OCI-LY7 (cell line): ENCODE results near the gene GRIA4. TPM values are rescaled to one million over a fixed set of nuclear protein-coding genes. Genes with fewer than 3 reads are reported as not detected.

Experiments
- BruUV-seq: library from RNA; stranded (reverse); fragments of 400-500 nt; replicated peaks from 2 replicates; lab custom pipeline; 2021; lab: Mats Ljungman, UMichigan
- CTCF ChIA-PET: fragments of 300-600 bp; sonication (Branson Sonifier 250); formaldehyde crosslinking; loops from one replicate; lab custom pipeline; 2022; ENCODE audit warnings: antibody characterized with exemption; ENCODE audit not compliant: unreplicated experiment; lab: Charles Lee
- POLR2A ChIA-PET: fragments of 300-600 bp; sonication (Branson Sonifier 250); formaldehyde crosslinking; loops from one replicate; lab custom pipeline; 2022; ENCODE audit warnings: antibody characterized with exemption; lab: Charles Lee
- DNase-seq: peaks from one replicate; pipeline ENCODE4 v3.0.0-alpha.2; 2015; ENCODE audit warnings: low spot score
- H2AFZ ChIP-seq: fragments of 200-600 bp; sonication (generic), shearing (Covaris generic); 2 replicates; pipeline ENCODE4 v1.6.1; 2014; ENCODE audit warnings: mild to moderate bottlenecking, antibody characterized with exemption, low read length, moderate library complexity
- H3K27ac ChIP-seq: fragments of 200-600 bp; sonication (generic); 2 replicates; pipeline ENCODE4 v1.5.1; 2014; ENCODE audit warnings: mixed run types, low read depth, mild to moderate bottlenecking, moderate library complexity, low read length, inconsistent platforms; ENCODE audit not compliant: poor library complexity, severe bottlenecking
- H3K36me3 ChIP-seq: fragments of 200-600 bp; sonication (generic); 2 replicates; pipeline ENCODE4 v1.6.1; 2014; ENCODE audit warnings: mild to moderate bottlenecking, antibody characterized with exemption, low read length, moderate library complexity, mixed read lengths; ENCODE audit not compliant: insufficient read depth
- H3K4me1 ChIP-seq: fragments of 200-600 bp; sonication (generic); 2 replicates; pipeline ENCODE4 v1.5.1; 2014; ENCODE audit warnings: mild to moderate bottlenecking, low read length; ENCODE audit not compliant: insufficient read depth, poor library complexity, severe bottlenecking
- H3K4me2 ChIP-seq: fragments of 200-600 bp; sonication (generic); 2 replicates; pipeline ENCODE4 v1.6.1; 2014; ENCODE audit warnings: mild to moderate bottlenecking, low read length
- H3K4me3 ChIP-seq: fragments of 200-600 bp; sonication (generic); 2 replicates; pipeline ENCODE4 v1.5.1; 2014; ENCODE audit warnings: mild to moderate bottlenecking, low read depth, low read length; ENCODE audit not compliant: poor library complexity, severe bottlenecking
- H3K79me2 ChIP-seq: fragments of 200-600 bp; sonication (generic); 2 replicates; pipeline ENCODE4 v1.6.1; 2016; ENCODE audit warnings: low read depth, mild to moderate bottlenecking, low read length, moderate library complexity, mixed read lengths; ENCODE audit not compliant: insufficient read depth
- H3K9me2 ChIP-seq: fragments of 200-600 bp; sonication (generic); 2 replicates; pipeline ENCODE4 v1.6.1; 2016; ENCODE audit warnings: mild to moderate bottlenecking, low read length, mixed read lengths; ENCODE audit not compliant: insufficient read depth
- H3K9me3 ChIP-seq: fragments of 200-600 bp; sonication (generic); 2 replicates; pipeline ENCODE4 v1.6.1; 2014; ENCODE audit warnings: mild to moderate bottlenecking, mixed run types, low read length, mixed read lengths
- H4K20me1 ChIP-seq: fragments of 200-600 bp; sonication (generic); 2 replicates; pipeline ENCODE4 v1.6.1; 2014; ENCODE audit warnings: mild to moderate bottlenecking, antibody characterized with exemption, low read length, moderate library complexity, mixed read lengths; ENCODE audit not compliant: insufficient read depth
- CTCF ChIP-seq: fragments of 200-600 bp; sonication (generic); conservative IDR thresholded peaks from 2 replicates; pipeline ENCODE4 v1.5.1; 2014; ENCODE audit warnings: mild to moderate bottlenecking, antibody characterized with exemption, low read length, moderate library complexity, mixed read lengths
- EZH2phosphoT487 ChIP-seq: fragments of 200-600 bp; sonication (generic); IDR thresholded peaks from 2 replicates; pipeline ENCODE4 v1.6.1; 2018; ENCODE audit warnings: low read depth, borderline replicate concordance, mild to moderate bottlenecking, mixed run types, antibody characterized with exemption, low read length, moderate library complexity, mixed read lengths
- intact Hi-C: fragments of 100-400 bp; cut with micrococcal nuclease; formaldehyde crosslinking; loops from one replicate; pipeline ENCODE4 v1.10.0; 2022; ENCODE audit not compliant: unreplicated experiment
- total RNA-seq, 2 experiments: library from RNA; depleted of rRNA in 1 of 2; stranded (reverse); fragments of >200 nt in 1 of 2; shearing (Covaris generic) in 1 of 2; gene quantifications; 2 replicates each; pipeline ENCODE4 v1.2.3, GENCODE V29; 2014 to 2022

Gene GRIA4
- total RNA-seq, 2 experiments from 2014 or later, result not detected

- CTCF ChIA-PET, result no interaction called here
These were observed 339.2 kb downstream of the GRIA4 start for GRCh38 chr11:105948918-105949590.

GRCh38 chr11:105953886-105954285 lies 344.0 kb downstream of the GRIA4 start:
- H3K9me2 ChIP-seq, result no peaks in the 10 kb centered on the region
- H3K4me2 ChIP-seq, result no peak overlapping the region
- H3K9me3 ChIP-seq, result no peaks in the 10 kb centered on the region
- H3K4me3 ChIP-seq, result no peak overlapping the region
- no peak overlapping the region for H2AFZ ChIP-seq
- POLR2A ChIA-PET, result interaction anchor here (0.6 to 0.7 kb wide), 2 partner anchors 64 to 1040 kb away, joined by 3 to 4 read pairs; no protein-coding TSS in a partner anchor
- BruUV-seq, result no TSS peak
- no peaks in the 10 kb centered on the region for H3K4me1 ChIP-seq
- TF ChIP-seq CTCF (no peak), EZH2phosphoT487 (no peak)
- intact Hi-C loops, result no loop called here
- CTCF ChIA-PET, result no interaction called here
- no peaks in the 10 kb centered on the region for H3K79me2 ChIP-seq
- no peak overlapping the region for H3K27ac ChIP-seq
- no peaks in the 10 kb centered on the region for H3K36me3 ChIP-seq
- no peaks in the 10 kb centered on the region for H4K20me1 ChIP-seq
- DNase-seq, result no peak

More at GRCh38 chr11:105948918-105949590, 339.2 kb downstream of the GRIA4 start:
- Histone ChIP-seq H2AFZ (no peak overlapping the region), H3K27ac (no peak overlapping the region), H3K4me3 (no peak overlapping the region), H3K9me3 (no peaks in the 10 kb centered on the region), H3K9me2 (no peaks in the 10 kb centered on the region), H3K79me2 (no peaks in the 10 kb centered on the region), H3K4me2 (no peak overlapping the region), H4K20me1 (no peaks in the 10 kb centered on the region), H3K36me3 (no peaks in the 10 kb centered on the region), H3K4me1 (no peaks in the 10 kb centered on the region)
- intact Hi-C loops, result no loop called here
- TF ChIP-seq CTCF (no peak), EZH2phosphoT487 (no peak)
- POLR2A ChIA-PET, result interaction anchor here (0.5 to 0.7 kb wide), 3 partner anchors 9 to 236 kb away, joined by 3 to 4 read pairs (median 3); no protein-coding TSS in a partner anchor
- no peak for DNase-seq
- BruUV-seq, result no TSS peak
